Thoracic aorta (tissue), 2 donors: Measurements from ENCODE around the gene CTNNA2. TPM values are rescaled to one million over a fixed set of nuclear protein-coding genes. Genes with fewer than 3 reads are reported as not detected.
"Not testable (repeated sequence)": the region's sequence is repeated elsewhere in the genome, so short reads cannot be mapped to it uniquely, and the experiment has no call there.

Experiments used
- ATAC-seq: fragments of 150-250 bp; one replicate; pipeline ENCODE4 v1.8.0; 2017; ENCODE audit warnings: low read depth; ENCODE audit not compliant: insufficient number of reproducible peaks, low FRiP score
- DNase-seq: peaks from one replicate; pipeline ENCODE4 v3.0.0-alpha.2; 2020; ENCODE audit warnings: low spot score
- H3K27ac ChIP-seq, 2 donors: fragments of 200-600 bp; sonication (generic); 1 replicate in 1 of 2; 2 replicates in 1 of 2; pipeline ENCODE4 v1.5.1; 2016; ENCODE audit warnings: mild to moderate bottlenecking in 2 of 2, moderate library complexity in 2 of 2
- H3K27me3 ChIP-seq: fragments of 200-600 bp; sonication (generic); replicated peaks from 2 replicates; pipeline ENCODE4 v1.6.0; 2016; ENCODE audit warnings: mild to moderate bottlenecking; ENCODE audit not compliant: insufficient read depth
- H3K36me3 ChIP-seq: fragments of 200-600 bp; sonication (generic); one replicate; pipeline ENCODE4 v1.5.1; 2016
- H3K4me1 ChIP-seq, 2 donors: fragments of 200-600 bp; sonication (generic); 1 replicate in 1 of 2; 2 replicates in 1 of 2; pipeline versions ENCODE4 v1.5.1 to v1.6.0; 2016; ENCODE audit warnings: low read depth in 2 of 2, mild to moderate bottlenecking in 1 of 2; ENCODE audit not compliant: control insufficient read depth in 1 of 2
- H3K4me3 ChIP-seq: fragments of 200-600 bp; sonication (generic); 2 replicates; pipeline ENCODE4 v1.5.1; 2016; ENCODE audit warnings: mild to moderate bottlenecking
- H3K9me3 ChIP-seq: fragments of 200-600 bp; sonication (generic); 2 replicates; pipeline ENCODE4 v1.5.1; 2016
- CTCF ChIP-seq: fragments of 200-600 bp; sonication (generic); IDR thresholded peaks from one replicate; pipeline ENCODE4 v1.5.1; 2019; ENCODE audit warnings: antibody characterized with exemption
- total RNA-seq, 2 donors: library from RNA; depleted of rRNA; stranded (reverse); fragments of >200 nt; gene quantifications; one replicate each; pipeline versions ENCODE4 v1.1.0 to v1.2.3, GENCODE V29; 2016

Gene CTNNA2
- total RNA-seq, 2 donors from 2014 or later: not detected

- no peaks in the 10 kb centered on the region for H3K9me3 ChIP-seq
- no peaks in the 10 kb centered on the region for H3K27me3 ChIP-seq
- ATAC-seq (no peak), DNase-seq (no peak)
- TF ChIP-seq CTCF: no peak
- H3K36me3 ChIP-seq: no peaks in the 10 kb centered on the region
- no peaks in the 10 kb centered on the region for H3K4me1 ChIP-seq
- no peak overlapping the region for H3K4me3 ChIP-seq
- H3K27ac ChIP-seq: no peak overlapping the region
Observed at GRCh38 chr2:80139001-80139400, 626.1 kb downstream of the CTNNA2 start.

GRCh38 chr2:80141007-80141726, 628.3 kb downstream of the CTNNA2 start:
- no peaks in the 10 kb centered on the region for H3K9me3 ChIP-seq
- ATAC-seq: no peak

GRCh38 chr2:80145499-80145898, 632.6 kb downstream of the CTNNA2 start:
- no peak for DNase-seq
- Histone ChIP-seq H3K27me3 (no peaks in the 10 kb centered on the region), H3K9me3 (no peaks in the 10 kb centered on the region), H3K4me3 (no peak overlapping the region), H3K36me3 (no peaks in the 10 kb centered on the region), H3K27ac (no peak overlapping the region), H3K4me1 (no peaks in the 10 kb centered on the region)
- TF ChIP-seq CTCF: no peak
- no peak for ATAC-seq

More at GRCh38 chr2:80141007-80141726, 628.3 kb downstream of the CTNNA2 start:
- no peak for TF ChIP-seq CTCF
- Histone ChIP-seq H3K27ac (no peak overlapping the region), H3K36me3 (no peaks in the 10 kb centered on the region), H3K4me3 (no peak overlapping the region), H3K27me3 (no peaks in the 10 kb centered on the region), H3K4me1 (no peaks in the 10 kb centered on the region)
- no peak for DNase-seq

- not testable (repeated sequence) for DNase-seq, H3K4me1 ChIP-seq, H3K36me3 ChIP-seq, H3K27ac ChIP-seq, H3K27me3 ChIP-seq, ATAC-seq, H3K9me3 ChIP-seq, H3K4me3 ChIP-seq
Observed at GRCh38 chr2:80146757-80147156, 633.9 kb downstream of the CTNNA2 start.

- ATAC-seq (no peak), DNase-seq (no peak)
- H3K27me3 ChIP-seq: no peaks in the 10 kb centered on the region
- no peak overlapping the region for H3K4me3 ChIP-seq
- no peaks in the 10 kb centered on the region for H3K36me3 ChIP-seq
- no peaks in the 10 kb centered on the region for H3K9me3 ChIP-seq
- H3K4me1 ChIP-seq: no peaks in the 10 kb centered on the region
- no peak for TF ChIP-seq CTCF
- no peak overlapping the region for H3K27ac ChIP-seq
Observed at GRCh38 chr2:80147690-80148089, 634.8 kb downstream of the CTNNA2 start.

- Histone ChIP-seq H3K27me3 (no peaks in the 10 kb centered on the region), H3K36me3 (no peaks in the 10 kb centered on the region), H3K9me3 (no peaks in the 10 kb centered on the region), H3K4me3 (no peak overlapping the region), H3K27ac (no peak overlapping the region), H3K4me1 (no peaks in the 10 kb centered on the region)
- no peak for TF ChIP-seq CTCF
- ATAC-seq (no peak), DNase-seq (no peak)
Observed at GRCh38 chr2:80148906-80149305, 636.1 kb downstream of the CTNNA2 start.
